Measurements from ENCODE around the gene TTLL11.

GRCh38 chr9:121895358-121895757 lies 197.8 kb downstream of the TTLL11 start:
- TF ChIP-seq CTCF (conservative IDR thresholded peaks at IDR 0.05; ENCODE audit: low read length) (no peak), EZH2phosphoT487 (IDR thresholded peaks at IDR 0.05; ENCODE audit: borderline replicate concordance) (no peak)

All from Loucy (cell line).